PC-9 (cell line): Measurements from ENCODE around the gene GUCY2C. TPM values are rescaled to one million over a fixed set of nuclear protein-coding genes. Genes with fewer than 3 reads are reported as not detected.

ENCODE experiments used
- BruUV-seq: library from RNA; stranded (reverse); fragments of 400-500 nt; replicated peaks from 2 replicates; lab custom pipeline; 2021; lab: Mats Ljungman, UMichigan
- CTCF ChIA-PET: fragments of 300-600 bp; sonication (Branson Sonifier 250); formaldehyde crosslinking; loops from one replicate; lab custom pipeline; 2022; ENCODE audit warnings: antibody characterized with exemption; lab: Charles Lee
- POLR2A ChIA-PET: fragments of 300-600 bp; sonication (Branson Sonifier 250); formaldehyde crosslinking; loops from one replicate; lab custom pipeline; 2022; ENCODE audit warnings: antibody characterized with exemption; ENCODE audit not compliant: unreplicated experiment; lab: Charles Lee
- DNase-seq, 2 experiments: peaks; one replicate each; pipeline versions ENCODE4 v3.0.0 to v3.0.0-alpha.2; 2015 to 2022; ENCODE audit warnings: mixed read lengths in 1 of 2
- H2AFZ ChIP-seq: fragments of 200-600 bp; sonication (generic); 2 replicates; pipeline ENCODE4 v1.8.1; 2017; ENCODE audit warnings: antibody characterized with exemption
- H3F3A ChIP-seq: fragments of 200-600 bp; sonication (generic); 2 replicates; pipeline ENCODE4 v1.8.1; 2017; ENCODE audit warnings: antibody characterized with exemption, mild to moderate bottlenecking, low read depth; ENCODE audit not compliant: insufficient read depth
- H3K27ac ChIP-seq: fragments of 200-600 bp; sonication (generic); 2 replicates; pipeline ENCODE4 v1.6.1; 2016; ENCODE audit warnings: mixed run types
- H3K27me3 ChIP-seq: fragments of 200-600 bp; sonication (generic); 2 replicates; pipeline ENCODE4 v1.6.1; 2016; ENCODE audit warnings: low read depth, mixed run types; ENCODE audit not compliant: insufficient read depth
- H3K36me3 ChIP-seq: fragments of 200-600 bp; sonication (generic); 2 replicates; pipeline ENCODE4 v1.6.1; 2016; ENCODE audit warnings: low read depth, mixed run types
- H3K4me1 ChIP-seq: fragments of 200-600 bp; sonication (generic); replicated peaks from 2 replicates; pipeline ENCODE4 v1.6.1; 2016; ENCODE audit warnings: mixed run types; ENCODE audit not compliant: insufficient read depth
- H3K4me2 ChIP-seq: fragments of 200-600 bp; sonication (generic); 2 replicates; pipeline ENCODE4 v1.6.1; 2017; ENCODE audit warnings: mixed run types
- H3K4me3 ChIP-seq: fragments of 200-600 bp; sonication (generic); 2 replicates; pipeline ENCODE4 v1.6.1; 2016; ENCODE audit warnings: mixed run types
- H3K79me2 ChIP-seq: fragments of 200-600 bp; sonication (generic); 2 replicates; pipeline ENCODE4 v1.6.1; 2017; ENCODE audit warnings: low read depth, mixed run types
- H3K9me2 ChIP-seq: fragments of 200-600 bp; sonication (generic); 2 replicates; pipeline ENCODE4 v1.8.1; 2017; ENCODE audit warnings: mild to moderate bottlenecking; ENCODE audit not compliant: insufficient read depth
- H3K9me3 ChIP-seq: fragments of 200-600 bp; sonication (generic); 2 replicates; pipeline ENCODE4 v1.8.1; 2016; ENCODE audit warnings: low read depth; ENCODE audit not compliant: insufficient read depth
- H4K20me1 ChIP-seq: fragments of 200-600 bp; sonication (generic); 2 replicates; pipeline ENCODE4 v1.8.1; 2017; ENCODE audit not compliant: insufficient read depth
- EZH2 ChIP-seq: fragments of 200-600 bp; sonication (generic); IDR thresholded peaks from 2 replicates; pipeline ENCODE4 v1.8.0; 2017; ENCODE audit warnings: antibody characterized with exemption, low read depth
- intact Hi-C: fragments of 100-400 bp; cut with micrococcal nuclease; formaldehyde crosslinking; loops from one replicate; pipeline ENCODE4 v1.10.0; 2022; ENCODE audit not compliant: unreplicated experiment
- total RNA-seq: library from RNA; stranded (reverse); gene quantifications from 2 replicates; pipeline ENCODE4 v1.2.3, GENCODE V29; 2021
- TF ChIP-seq, protein P1 (sequence below): fragments of 200-600 bp; sonication (generic); conservative IDR thresholded peaks from 2 replicates; pipeline ENCODE4 v1.6.1; 2017; ENCODE audit warnings: mixed run types, antibody characterized with exemption, mild to moderate bottlenecking, moderate library complexity

Gene GUCY2C
- total RNA-seq, 1 experiment from 2014 or later = not detected

DNA sequence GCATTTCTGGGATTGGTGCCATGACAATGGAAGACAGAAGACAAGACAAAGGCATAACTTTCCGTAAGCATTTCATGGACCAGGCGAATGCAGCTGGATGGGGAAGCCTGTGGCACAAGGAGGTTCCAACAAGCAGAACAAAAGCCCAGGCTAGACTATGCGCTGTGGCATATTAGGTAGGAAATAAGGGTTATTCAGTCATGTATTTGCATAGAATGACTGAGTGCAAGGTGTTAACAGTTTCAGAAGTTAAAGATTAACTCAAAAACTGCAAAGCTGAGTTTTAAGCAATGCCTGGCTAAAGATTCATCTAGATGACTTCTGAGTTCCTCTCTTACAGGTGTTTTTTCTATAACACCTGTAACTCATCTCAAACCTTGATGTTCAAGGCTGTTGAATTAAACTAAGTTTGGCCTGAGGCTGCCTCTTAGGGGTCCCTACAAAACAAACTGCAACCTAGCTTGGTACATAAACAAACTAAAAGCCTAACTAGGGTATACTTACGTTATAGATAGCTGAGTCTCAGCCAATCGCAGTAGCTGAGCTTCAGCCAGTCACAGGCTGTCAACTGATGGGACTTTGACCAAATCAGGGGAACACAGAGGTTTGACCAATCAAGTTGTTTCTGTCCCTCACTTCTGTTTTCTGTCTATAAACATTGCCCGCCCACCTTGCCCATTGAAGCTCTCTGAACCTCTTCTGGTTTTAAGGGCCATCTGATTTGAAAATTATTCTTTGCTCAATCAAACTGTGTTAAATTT is 76.5 kb downstream of the GUCY2C start:
- H3K9me2 ChIP-seq = no peaks in the 10 kb centered on the region
- no peak overlapping the region for H3K4me3 ChIP-seq
- no TSS peak for BruUV-seq
- H3F3A ChIP-seq = no peaks in the 10 kb centered on the region
- no peak for DNase-seq
- no peak overlapping the region for H2AFZ ChIP-seq
- H3K4me2 ChIP-seq = no peak overlapping the region
- no peaks in the 10 kb centered on the region for H3K36me3 ChIP-seq
- TF ChIP-seq, protein P1, sequence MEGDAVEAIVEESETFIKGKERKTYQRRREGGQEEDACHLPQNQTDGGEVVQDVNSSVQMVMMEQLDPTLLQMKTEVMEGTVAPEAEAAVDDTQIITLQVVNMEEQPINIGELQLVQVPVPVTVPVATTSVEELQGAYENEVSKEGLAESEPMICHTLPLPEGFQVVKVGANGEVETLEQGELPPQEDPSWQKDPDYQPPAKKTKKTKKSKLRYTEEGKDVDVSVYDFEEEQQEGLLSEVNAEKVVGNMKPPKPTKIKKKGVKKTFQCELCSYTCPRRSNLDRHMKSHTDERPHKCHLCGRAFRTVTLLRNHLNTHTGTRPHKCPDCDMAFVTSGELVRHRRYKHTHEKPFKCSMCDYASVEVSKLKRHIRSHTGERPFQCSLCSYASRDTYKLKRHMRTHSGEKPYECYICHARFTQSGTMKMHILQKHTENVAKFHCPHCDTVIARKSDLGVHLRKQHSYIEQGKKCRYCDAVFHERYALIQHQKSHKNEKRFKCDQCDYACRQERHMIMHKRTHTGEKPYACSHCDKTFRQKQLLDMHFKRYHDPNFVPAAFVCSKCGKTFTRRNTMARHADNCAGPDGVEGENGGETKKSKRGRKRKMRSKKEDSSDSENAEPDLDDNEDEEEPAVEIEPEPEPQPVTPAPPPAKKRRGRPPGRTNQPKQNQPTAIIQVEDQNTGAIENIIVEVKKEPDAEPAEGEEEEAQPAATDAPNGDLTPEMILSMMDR = no peak
- TF ChIP-seq EZH2 = no peak
- no peaks in the 10 kb centered on the region for H3K79me2 ChIP-seq
- ChIA-PET CTCF (interaction anchor here (0.5 to 0.7 kb wide), 3 partner anchors 105 to 506 kb away, joined by 3 to 9 read pairs (median 4); no protein-coding TSS in a partner anchor), POLR2A (no interaction called here)
- no peak overlapping the region for H3K27ac ChIP-seq
- H3K27me3 ChIP-seq = no peaks in the 10 kb centered on the region
- H3K9me3 ChIP-seq = no peaks in the 10 kb centered on the region
- H3K4me1 ChIP-seq = no peaks in the 10 kb centered on the region
- H4K20me1 ChIP-seq = no peaks in the 10 kb centered on the region
- intact Hi-C loops = loop anchor here (1.0 to 2.0 kb wide), 2 partner anchors 106 to 381 kb away; no protein-coding TSS in a partner anchor

DNA sequence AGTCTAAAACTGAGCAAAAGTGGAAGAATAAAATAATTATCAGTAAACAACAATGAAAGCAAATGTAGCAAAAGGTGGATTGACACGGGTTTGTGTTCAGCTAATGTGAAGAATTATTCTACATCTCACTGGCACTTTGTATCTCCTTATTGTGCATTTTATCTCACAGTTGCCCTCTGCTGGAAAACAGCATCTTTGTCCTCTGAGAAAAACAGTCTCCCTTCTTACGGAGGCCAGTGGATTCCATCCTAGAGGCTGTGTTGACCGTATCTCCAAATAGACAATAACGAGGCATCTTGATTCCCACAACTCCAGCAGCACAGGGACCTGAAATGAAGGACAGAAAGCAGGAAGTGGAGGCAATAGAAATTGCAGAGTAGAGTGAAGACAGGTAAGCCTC is 77.4 kb downstream of the GUCY2C start:
- Histone ChIP-seq H2AFZ (no peak overlapping the region), H3K27ac (no peak overlapping the region)

DNA sequence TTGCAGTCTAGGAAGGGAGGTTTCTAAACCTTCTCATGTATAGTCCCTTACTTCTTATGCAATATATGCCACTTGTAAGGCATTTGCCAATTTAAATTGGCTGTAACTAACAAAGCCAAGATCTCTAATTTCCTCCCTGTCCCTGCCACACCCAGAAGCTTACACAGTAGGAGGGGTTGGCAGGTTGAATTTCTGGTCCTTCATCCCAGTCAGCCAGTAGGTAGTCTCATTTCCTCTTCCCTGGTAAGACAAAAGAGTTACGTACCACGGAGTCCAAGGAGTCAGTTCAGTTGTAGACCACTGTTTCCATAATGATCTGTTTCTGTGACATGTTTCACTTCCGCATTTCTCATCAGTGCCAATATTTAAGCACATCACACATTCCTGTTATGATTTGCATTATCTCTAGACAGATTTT is 81.7 kb downstream of the GUCY2C start:
- BruUV-seq = no TSS peak
- intact Hi-C loops = no loop called here

More for the DNA sequence above, 77.4 kb downstream of the GUCY2C start:
- Histone ChIP-seq H3K4me2 (no peak overlapping the region), H3K4me3 (no peak overlapping the region), H3K9me3 (no peaks in the 10 kb centered on the region), H3K4me1 (no peaks in the 10 kb centered on the region), H4K20me1 (no peaks in the 10 kb centered on the region), H3K79me2 (no peaks in the 10 kb centered on the region), H3K9me2 (no peaks in the 10 kb centered on the region), H3F3A (no peaks in the 10 kb centered on the region), H3K27me3 (no peaks in the 10 kb centered on the region), H3K36me3 (no peaks in the 10 kb centered on the region)
- ChIA-PET CTCF (no interaction called here), POLR2A (no interaction called here)
- TF ChIP-seq EZH2 = no peak
- TF ChIP-seq, protein P1 = peak; percentile 56; the same call in 1 of the 2 replicates
- no peak for DNase-seq
- intact Hi-C loops = loop anchor here (1.0 to 2.0 kb wide), 2 partner anchors 105 to 380 kb away; no protein-coding TSS in a partner anchor
- BruUV-seq = no TSS peak

More for the DNA sequence above, 81.7 kb downstream of the GUCY2C start:
- Histone ChIP-seq H3K4me3 (no peak overlapping the region), H3K9me3 (no peaks in the 10 kb centered on the region), H3K27me3 (no peaks in the 10 kb centered on the region), H3K79me2 (no peaks in the 10 kb centered on the region), H3K27ac (no peak overlapping the region), H3K9me2 (no peaks in the 10 kb centered on the region), H3F3A (no peaks in the 10 kb centered on the region), H4K20me1 (no peaks in the 10 kb centered on the region), H3K4me2 (no peak overlapping the region), H2AFZ (no peak overlapping the region), H3K36me3 (no peaks in the 10 kb centered on the region), H3K4me1 (no peaks in the 10 kb centered on the region)
- no peak for DNase-seq
- CTCF ChIA-PET = no interaction called here
- POLR2A ChIA-PET = no interaction called here
- TF ChIP-seq EZH2 = no peak
- TF ChIP-seq, protein P1 = no peak
